HG02852 (cell line): Measurements from ENCODE around the gene TMC7.

Experiments used
- ATAC-seq: cut with Tn5 transposase; IDR thresholded peaks from one replicate; pipeline ENCODE4 v1.9.1; 2021; ENCODE audit warnings: mild to moderate bottlenecking, moderate library complexity; ENCODE audit not compliant: unreplicated experiment

Gene TMC7

DNA sequence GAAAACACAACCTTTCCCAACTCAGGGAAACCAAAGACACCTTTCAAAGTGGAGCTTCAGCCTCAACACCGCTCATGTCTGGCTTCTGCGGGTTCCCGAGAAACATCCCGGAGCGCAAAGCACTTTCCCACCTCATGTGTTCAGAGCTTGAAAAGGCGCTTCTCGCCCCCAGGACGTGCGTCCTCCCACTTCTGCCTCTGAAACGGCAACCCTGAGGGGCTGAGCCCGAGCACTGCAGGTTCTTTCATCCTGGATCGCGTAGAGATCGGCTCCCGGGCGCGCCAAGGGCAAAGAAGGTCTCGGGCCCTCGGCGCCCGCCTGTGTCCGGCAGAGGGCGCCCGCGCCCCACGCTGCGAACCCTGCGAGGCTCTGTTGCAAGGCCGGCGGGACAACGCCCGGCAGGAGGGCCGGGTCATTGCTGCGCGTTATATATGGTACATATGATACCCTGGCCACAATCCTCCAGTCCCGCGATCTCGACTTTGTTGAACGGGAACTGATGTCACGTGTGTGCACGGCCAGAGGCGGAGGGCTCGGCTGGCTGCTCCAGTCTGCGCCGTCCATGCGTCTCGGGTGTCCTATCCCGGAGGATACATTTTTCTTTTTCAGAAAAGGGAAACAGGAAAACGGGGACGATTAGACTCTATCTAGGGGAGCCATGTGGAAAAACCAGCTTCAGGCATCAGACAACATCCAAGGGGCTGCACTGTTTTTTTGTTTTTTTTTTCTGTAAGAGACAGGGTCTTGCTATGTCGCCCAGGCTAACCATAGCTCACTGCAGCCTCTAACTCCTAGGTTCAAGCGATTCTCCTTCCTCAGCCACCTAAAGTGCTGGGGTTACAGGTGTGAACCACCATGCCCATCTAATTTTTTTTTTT is 102.8 kb downstream of the TMC7 start:
- ATAC-seq = no peak

DNA sequence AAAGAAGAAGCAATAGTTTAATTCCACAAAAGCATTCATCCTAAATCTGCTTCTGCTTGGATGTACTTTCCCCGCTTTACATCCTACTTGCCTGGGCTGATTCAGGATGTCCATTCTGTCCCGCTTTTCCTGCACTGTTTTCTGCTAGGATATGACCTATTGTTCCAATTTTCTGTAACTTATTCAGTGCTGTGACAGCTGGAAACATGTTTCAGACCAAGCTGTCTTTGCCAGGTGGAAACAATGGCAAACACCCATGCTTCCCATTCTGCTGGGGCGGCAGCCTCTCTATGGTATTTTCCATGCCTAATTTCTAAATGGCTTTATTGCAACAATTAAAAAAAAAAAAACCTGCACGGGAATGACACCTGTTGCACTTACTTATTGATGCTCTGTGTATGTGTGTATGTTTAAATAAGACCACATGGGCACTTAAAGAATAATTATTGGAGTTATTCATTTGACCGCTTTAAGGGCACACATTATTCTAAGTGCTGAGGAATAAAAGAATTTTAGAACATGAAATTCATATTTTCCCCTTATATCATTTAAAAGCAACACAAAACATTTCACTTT is 104.7 kb downstream of the TMC7 start:
- no peak for ATAC-seq

DNA sequence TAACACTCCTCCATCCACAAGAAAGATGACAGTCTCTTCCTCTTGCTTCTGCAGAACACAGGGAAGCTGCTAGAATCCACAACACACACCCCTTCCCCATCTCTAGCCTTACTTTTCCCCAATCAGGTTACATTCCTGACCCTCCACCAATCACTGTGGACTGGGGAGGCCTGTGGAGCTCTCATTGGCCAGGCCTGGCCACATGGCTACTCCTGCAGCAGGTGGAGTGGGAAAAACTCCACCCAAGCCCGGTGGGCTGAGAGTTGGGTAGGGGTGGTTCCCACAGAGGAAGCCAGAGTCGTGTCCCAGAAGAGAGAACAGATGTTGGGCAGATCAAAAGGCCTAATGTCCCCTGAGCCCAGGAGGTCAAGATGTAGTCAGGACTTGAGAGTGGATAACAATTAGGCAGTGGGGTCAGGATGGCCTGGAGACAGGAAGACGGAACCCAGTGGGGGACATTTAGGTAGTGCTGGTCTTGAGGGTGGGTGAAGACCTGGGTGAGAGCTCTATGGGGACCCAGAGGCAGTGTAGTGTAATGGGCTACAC is 105.7 kb downstream of the TMC7 start:
- ATAC-seq = no peak

DNA sequence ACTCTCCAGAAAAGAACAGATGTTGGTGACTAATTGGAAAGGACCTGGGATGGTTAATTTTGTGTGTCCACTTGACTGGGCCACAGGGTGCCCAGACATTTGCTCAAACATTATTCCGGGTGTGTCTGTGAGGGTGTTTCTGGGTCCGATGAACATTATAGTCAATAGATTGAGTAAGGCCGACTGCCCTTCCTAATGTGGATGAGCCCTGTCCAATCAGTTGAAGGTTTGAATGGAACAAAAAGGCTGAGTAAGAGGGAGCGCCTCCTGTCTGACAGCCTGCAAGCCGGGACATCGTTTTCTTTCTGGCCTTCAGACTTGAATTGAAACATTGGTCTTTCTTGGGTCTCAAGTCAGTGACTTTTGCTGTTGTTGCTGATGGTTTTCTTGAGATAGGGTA is 107.2 kb downstream of the TMC7 start:
- ATAC-seq = no peak

DNA sequence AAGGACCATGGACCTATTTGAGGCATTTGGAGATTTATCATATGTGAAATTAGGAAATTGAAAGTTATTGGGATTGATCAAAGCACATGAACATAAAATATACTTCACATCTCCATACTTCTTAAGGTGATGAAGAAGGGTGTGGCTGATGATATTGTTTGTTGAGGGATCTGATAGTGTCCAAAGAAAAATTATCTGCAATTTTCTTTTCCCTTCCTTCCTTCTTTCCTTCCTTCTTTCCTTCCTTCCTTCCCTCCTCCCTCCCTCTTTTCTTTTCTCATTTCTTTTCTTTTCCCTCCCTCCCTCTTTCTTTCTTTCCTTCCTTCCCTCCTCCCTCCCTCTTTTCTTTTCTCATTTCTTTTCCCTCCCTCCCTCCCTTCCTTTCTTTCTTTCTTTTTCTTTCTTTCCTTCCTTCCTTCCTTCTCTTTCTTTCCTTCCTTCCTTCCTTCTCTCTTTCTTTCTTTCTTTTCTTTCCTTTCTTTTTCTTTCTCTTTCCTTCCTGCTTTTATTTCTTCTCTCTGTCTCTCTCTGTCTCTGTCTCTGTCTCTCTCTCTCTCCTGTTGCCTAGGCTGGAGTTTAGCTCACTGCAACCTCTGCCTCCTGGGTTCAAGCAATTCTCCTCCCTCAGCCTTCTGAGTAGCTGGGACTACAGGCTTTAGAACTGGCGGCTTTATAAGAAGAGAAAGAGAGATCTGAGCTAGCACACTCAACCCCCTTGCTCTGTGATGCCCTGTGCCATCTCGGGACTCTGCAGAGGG is 109.1 kb downstream of the TMC7 start:
- no peak for ATAC-seq

DNA sequence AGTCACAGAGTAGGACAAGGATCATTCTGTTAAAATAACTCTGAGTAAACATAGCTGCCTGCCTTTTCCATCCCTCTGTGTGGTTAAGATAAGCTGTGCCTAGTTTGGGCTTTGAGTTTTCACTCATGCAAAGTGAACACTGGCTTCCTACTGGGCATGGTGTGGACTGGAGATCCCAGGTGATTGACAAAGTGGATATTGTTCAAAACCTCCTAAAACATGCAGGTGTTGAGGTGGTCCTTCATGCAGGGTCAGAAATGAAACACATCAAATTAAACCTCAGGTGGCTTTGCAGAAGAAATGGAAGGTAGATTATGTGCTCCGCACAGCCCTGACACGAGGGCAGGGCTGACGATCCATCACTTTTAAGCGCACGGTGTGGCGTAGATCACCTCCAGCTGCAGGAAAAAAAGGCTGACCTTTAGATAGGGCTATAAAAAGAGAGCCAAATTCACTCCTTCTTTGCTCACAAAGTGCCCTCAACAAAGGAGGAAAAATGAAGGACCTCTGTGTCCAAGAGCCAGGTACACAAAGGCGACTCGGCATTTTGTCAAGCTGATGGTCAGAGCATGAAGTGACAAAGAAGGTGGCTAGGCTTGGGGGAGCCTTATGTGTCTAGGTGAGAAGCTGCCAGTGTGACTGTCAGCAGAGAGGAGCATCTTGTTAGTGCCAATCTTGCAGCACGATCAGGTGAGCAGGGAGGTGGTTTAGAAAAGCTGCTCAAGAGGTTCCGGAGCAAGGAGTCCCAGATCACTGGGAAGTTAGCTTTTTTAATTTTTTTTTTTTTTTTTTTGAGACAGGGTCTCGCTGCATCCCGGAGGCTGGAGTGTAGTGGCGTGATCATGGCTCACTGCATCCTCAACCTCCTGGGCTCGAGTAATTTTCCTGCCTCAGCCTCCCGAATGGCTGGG is 110.2 kb downstream of the TMC7 start:
- ATAC-seq = no peak

DNA sequence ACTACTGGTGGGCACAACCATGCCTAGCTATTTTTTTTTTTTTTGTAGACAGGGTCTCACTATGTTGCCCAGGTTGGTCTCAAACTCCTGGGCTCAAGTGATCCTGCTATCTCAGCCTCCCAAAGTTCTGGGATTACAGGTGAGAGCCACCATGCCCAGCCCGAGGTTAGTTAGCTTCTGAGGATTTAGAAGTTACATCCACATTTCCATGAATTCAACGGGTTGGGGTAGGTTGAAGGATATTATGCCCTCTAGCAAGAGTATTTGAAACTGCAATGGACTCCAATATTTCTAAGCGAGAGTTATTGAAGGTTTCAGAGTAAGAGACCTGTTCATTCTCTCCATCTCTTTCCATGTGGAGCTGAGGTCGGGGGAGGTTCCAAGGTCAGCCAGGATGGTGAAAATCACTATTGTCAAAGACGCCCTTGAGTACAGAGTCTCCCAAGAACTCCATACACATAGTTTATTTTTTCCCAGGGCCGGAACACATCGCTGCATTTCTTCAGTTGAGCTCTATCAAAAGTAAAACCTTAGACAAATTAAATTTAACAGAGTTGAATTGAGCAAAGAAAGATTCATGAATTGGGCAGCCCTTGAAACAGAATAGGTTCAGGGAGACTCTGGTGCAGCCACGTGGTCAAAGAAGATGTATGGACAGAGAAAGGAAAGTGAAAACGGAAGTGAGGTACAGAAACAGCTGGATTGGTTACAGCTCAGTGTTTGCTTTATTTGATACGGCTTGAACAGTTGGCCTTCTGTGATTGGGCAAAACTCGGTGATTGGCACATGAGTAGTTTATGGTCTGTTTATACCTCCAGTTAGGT is 111.0 kb downstream of the TMC7 start:
- no peak for ATAC-seq

DNA sequence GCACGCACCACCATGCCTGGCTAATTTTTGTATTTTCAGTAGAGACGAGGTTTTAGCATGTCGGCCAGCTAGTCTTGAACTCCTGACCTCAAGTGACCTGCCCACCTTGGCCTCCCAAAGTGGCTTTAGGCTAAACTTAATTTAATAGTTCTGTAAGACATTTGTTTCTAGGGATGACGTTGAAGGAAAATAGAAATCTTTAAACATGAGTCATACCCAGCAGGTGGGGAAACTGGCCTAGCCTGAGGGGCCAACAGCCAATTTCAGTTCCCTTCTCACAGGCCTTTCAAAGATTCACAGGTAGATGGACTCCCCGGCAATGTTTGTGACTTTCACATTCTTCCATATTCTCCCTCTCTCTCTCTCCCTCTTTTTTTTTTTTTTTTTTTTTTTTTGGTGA is 111.9 kb downstream of the TMC7 start:
- no peak for ATAC-seq

DNA sequence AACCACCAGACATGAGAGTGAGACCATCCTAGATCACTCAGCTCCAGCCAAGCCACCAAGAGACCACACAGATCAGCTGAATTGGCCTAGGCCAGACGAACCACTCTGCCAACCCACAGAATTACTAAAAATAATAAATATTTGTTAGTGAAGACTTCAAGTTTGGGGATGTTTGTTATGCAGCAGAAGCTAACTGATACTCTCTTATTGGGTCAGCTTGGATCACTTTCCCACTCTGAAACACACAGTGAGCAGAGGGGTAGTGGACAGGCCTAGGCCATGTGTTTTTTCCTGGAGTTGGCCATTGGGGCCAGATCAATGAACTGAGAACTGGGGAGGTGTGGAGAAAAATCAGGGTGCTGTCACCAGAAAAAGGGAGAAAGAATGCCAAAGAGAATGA is 114.4 kb downstream of the TMC7 start:
- ATAC-seq = no peak

DNA sequence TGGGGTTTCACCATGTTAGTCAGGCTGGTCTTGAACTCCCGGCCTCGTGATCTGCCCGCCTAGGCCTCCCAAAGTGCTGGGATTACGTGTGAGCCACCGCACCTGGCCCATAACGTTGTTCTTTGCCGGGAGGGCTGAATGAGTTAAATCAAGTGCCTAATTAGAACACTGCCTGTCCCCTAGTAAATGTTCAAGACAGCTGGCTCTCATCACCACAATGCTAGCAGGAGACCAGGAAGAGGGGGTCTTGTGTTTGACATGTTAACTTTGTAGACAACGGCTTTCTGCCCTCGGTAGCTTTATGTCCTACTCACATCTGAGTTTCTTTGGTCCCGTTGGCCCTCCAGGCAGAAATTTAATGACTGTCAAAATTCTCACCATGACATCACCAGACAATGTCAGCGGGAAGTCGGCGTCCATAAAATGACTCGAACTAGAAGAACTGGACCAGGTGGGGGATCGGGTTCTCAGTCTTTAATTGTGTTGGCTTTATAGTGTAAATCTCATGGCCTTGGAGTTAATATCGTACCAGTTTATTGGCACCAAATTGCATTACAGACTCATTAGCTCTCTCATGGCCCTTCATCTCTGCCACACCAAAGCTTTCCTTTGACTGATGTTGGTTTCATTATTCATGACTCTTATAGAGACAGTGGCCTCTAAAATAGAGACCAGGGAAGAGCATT is 118.6 kb downstream of the TMC7 start:
- no peak for ATAC-seq

DNA sequence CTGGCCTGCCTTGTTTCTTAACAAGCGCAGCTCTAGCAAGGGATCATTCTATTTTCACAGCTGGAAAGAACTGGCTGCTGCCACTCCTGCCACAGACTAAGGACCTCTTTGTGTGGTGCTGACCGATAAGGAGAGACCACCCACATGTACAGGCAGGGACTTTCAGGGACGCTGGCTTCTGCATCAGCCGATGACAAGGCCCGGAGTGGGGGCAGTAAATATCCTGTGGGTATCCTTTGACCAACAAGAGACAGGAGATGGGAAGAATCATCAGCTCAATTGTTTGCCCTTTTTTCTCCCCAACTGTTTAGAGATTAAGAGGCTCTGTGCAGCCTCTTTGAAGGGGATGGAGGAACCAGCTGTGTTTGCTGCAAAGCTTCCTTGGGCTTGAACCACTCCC is 120.9 kb downstream of the TMC7 start:
- ATAC-seq = no peak

DNA sequence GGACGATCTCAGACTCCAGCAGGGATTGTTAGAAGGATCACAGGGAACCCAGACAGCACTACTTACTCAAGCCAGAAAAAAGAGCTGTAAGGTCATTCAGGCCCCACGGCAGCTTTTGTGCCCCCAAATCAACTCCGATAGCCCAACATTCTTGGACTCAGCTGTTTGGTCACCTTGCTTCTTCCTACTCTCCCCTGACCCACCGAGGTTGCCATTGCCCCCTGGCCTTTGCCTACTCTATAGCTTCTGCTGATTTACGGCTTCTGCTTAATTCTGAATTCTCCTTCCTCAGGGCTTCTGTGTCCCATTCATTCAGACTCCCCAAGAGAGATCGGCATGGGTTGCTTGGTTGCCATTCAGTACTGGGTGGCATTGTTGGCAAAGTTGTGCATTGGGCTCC is 121.4 kb downstream of the TMC7 start:
- no peak for ATAC-seq

DNA sequence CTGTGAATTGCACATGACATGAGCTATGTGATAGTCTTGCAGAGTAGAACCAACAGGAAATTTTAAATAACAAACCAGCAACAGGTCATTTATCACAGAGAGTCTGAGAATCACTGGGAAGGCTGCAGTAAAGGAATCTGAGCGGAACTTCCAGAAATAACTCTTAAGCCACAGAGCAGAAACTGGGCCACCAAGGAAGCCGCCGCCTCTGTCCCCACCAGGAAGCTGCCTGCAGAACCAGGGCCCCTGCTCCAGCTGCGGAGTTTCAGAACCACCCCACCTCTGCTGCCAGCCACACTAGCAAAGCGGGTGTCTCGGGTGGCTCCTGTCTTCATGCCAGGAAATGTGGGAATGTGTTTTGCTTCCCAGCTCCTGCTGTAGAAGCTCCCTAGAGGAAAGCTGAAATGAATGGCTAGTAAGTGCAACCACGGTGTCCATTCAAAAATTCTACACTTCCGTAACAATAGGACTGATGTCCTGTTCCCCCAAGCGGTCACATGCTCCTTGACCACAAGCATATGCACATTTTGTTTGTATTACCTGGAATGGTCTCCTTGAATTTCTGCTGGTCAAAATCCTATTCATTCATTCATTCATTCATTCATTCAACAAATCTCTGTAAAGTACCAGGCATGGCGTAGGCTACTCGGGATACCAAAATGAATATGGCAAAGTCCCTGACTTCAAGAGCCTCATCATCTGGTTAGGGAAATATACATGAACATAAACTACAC is 122.3 kb downstream of the TMC7 start:
- no peak for ATAC-seq

DNA sequence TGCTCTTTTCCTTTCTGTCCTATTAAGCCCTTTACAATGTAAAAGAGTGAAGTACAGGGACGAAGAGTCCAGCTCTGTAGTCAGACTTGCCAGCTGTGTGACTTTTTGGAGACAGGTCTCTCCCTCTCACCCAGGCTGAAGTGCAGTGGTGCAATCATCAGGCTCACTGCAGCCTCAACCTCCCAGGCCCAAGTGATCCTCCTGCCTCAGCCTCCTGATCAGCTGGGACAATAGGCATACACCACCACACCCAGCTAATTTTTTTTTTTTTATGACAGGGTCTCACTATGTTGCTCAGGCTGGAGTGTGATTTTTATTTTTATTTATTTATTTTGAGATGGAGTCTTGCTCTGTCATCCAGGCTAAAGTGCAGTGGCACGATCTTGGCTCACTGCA is 122.9 kb downstream of the TMC7 start:
- no peak for ATAC-seq

DNA sequence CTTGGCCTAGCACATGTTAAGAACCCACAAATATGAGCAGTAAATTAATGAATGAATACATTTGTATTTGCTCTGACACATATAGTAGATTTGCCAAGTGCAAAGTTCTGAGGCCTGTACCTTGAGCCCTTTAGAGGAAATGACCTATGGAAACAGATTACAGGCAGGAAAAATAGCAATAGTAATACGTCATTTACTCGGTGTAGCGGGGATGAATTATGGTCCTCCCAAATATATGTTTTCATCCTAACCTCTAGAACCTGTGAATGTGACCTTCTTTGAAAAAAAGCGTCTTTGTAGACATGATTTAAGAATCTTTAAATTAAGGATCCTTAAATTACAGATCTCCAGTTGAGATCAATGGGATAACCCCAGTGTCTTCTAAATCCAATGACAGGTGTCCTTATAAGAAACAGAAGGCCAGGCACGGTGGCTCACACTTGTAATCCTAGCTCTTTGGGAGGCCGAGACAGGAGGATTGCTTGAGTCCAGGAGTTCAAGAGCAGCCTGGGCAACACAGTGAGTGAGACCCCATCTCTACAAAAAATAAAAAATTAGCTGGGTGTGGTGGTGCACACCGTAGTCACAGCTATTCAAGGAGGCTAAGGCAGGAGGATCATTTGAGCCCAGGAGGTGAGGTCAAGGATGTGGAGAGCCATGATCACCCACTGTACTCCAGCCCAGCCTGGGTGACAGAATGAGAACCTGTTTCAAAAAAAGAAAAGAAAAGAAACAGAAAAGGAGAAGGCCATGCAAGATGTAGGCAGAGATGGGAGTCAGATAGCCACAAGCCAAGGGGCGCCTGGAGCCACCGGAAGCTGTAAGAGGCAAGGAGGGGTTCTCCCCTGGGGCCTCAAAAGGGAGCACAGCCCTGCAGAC is 124.9 kb downstream of the TMC7 start:
- no peak for ATAC-seq

DNA sequence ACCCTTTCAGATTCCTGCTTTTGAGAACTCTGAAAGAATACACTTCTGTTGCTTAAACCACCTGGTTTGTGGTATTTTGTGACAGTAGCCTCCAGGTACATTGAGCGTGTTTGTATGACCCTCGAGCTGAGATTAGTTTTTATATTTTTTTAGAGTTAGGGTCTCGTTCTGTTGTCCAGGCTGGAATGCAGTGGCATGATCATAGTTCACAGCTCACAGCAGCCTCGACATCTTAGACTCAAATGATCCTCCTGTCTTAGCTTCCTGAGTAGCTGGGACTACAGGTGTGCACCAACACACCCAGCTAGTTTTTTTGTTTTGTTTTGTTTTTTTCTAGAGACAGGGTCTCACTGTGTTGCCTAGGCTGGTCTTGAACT is 125.5 kb downstream of the TMC7 start:
- ATAC-seq = no peak

DNA sequence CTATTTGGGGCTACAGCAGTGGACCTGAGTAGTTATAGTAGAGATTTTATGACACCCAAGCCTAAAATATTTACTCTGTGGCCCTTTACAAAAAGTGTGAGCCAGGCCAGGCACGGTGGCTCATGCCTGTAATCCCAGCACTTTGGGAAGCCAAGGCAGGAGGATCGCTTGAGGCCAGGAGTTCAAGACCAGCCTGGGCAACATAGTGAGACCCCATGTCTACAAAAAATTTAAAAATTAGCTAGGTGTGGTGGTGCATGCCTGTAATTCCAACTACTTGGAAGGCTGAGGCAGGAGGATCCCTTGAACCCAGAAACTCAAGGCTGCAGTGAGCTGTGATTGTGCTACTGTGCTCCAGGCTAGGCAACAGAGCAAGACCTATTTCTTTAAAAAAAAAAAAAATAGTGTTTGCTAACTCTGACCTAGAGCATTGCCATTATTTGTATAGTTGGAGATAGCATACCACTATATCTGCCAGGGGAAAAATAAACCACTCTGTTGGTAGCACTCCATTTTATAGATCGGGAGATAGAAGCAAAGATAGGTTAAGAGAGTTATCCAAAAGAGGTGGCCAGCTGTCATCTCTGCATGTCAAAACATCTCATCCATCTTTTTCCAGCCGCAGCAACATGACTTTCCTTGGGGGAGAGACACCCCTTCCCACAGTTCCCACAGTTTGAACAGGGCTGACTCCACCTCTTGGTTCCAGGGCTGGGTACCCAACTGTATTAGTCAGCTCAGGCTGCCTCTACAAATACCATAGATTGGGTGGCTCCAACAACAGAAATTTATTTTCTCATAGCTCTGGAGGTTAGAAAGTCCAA is 127.0 kb downstream of the TMC7 start:
- no peak for ATAC-seq
